SK-N-DZ (cell line): ENCODE results near the gene TMEM74B. TPM values are rescaled to one million over a fixed set of nuclear protein-coding genes. Genes with fewer than 3 reads are reported as not detected.
"Not testable (repeated sequence)": the region's sequence is repeated elsewhere in the genome, so short reads cannot be mapped to it uniquely, and the experiment has no call there.

Experiments
- DNase-seq: peaks from one replicate; pipeline ENCODE4 v3.0.0-alpha.2; 2015; ENCODE audit warnings: low spot score
- polyA plus RNA-seq, 2 experiments: library from polyadenylated mRNA; depleted of rRNA; stranded (reverse); fragments of >200 nt; gene quantifications; 2 replicates each; pipeline ENCODE4 v1.2.3, GENCODE V29; 2014

Gene TMEM74B
- 4.3 and 6.5 TPM in 2 replicates for polyA plus RNA-seq (2014; cell fraction: cytosol; rRNA removed)
- 61.7 and 64.2 TPM in 2 replicates for polyA plus RNA-seq (2014; cell fraction: nucleus; rRNA removed)

DNA sequence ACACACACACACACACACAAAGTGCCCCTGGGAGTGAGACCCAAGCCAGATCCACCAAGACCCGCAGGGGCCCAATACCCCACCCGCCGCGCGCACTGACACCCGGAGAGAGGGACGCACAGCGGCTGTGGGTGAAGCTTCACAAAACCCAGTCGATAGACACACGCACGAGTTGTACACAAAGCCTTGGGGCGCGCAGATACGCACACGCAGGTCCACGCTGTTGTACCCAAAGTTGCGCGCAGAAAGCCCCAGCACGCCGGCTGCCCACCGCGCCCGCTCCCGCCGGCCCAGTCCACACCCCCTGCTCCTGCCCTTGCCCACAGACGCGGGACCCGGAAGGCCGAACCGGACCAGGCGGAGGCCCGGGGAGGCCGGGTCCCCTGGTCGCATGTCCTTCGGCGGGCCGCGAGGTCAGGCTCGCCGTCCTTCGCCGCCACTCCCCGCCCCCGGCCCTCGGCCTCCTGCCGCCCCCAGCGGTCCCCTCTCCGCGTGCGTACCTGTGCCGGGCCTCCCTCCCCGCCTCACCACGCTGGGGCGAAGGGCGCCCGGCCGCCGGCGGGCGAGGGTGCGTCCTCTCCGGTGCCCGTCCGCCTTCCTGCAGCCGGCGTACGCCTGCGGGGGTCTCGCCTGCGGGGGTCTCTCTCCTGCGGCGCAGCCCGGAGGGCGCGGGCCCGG lies at the start of gene TMEM74B:
Gene TMEM74B (minus strand): TSS at position 344 of the 678 bp plus-strand sequence. CDS start 1,180 bp downstream, outside the sequence.
- DNase-seq = no peak

DNA sequence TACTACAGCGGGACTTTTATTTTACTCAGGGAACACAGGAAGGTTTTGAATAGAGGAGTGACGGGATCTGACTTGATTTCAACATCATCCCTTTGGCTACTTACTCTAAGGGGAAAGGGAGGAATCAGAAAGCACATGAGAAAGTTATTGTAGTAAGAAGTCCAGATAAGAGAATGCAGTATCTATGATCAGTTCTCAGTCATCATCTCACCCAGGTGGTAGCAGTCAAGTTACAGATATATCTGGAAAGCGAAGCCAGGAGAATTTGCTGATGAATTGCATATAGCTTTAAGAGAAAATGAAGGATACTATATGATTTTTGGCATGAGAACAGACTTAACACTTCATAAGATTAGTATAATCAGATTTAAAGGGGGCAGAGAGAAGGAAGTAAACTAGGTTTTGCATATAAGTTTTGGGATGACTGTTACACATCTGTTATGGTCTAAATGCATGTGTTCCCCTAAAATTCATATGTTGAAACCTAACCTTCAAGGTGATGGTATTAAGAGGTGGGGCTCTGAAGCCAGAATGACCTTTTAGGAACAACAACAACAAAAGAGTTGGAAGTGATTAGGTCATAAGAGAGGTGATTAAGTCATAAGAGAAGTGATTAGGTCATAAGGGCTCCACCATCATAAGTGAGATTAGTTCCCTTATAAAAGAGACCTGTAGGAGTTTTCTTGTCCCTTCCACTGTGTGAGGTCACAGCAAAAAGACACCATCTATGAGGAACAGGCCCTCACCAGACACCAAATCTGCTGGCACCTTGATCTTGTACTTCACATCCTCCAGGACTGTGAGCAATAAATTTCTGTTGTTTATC lies 47.7 kb upstream of the TMEM74B start:
- no peak for DNase-seq

DNA sequence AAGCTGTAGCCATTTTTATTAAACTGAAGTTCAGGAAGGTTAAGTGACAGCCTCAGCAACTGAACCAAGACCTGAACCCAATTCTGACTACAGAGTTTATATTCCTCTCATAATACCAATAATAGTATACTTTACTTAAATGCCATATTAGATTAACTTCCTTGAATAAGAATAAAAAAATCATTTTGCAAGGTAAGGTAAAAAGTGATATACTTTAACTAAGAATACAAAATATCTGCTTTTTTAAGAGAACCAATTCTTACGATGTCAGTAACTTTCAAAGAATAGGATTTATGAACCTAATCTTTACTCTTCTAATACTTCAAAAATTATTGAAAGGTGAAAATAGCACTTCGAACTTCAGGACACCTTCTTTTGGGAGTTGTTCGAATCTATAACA lies 44.8 kb upstream of the TMEM74B start:
- no peak for DNase-seq

DNA sequence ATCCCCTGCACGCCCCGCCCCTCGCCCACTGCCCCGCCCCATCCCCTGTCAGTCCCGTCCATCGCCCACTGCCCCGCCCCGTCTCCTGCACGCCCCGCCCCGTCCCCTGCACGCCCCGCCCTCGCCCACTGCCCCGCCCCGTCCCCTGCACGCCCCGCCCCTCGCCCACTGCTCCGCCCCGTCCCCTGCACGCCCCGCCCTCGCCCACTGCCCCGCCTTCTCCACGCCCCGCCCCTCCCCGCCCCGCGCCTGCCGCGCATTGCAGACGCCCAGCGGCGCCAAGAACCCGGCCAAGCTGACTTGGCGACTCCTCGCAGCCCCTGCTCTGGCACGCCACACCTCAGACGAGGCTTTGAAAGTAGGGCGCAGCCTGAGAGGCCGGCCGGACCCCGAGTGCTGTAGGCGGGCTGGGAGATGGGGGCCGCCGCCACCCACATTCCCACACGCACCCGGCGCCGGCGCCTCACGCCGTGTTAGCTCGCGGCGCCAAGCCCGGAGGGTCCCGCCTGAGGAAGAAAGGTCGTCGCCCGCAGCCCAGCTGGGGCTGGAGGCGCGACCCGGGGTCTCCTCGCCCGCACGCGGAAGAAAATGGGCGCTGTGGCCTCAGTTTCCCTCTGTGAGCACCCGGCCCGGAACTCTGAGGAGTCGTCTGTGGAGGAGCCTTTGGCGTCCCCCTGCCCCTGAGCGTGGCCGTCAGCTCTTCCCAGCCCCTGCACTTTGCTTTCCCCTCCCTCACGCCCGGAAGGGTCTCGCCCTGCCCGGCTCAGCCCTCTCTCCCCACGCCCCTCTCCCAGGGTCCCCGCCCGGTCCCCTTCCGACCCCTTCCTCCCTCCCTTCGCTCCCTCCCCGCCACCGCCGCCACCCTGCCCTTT lies 41.2 kb upstream of the TMEM74B start, which contains the start of gene RAD21L1:
Gene RAD21L1 (plus strand): TSS at position 262 of the 872 bp plus-strand sequence. CDS start 2,410 bp downstream, outside the sequence.
- DNase-seq = peak; percentile 74

DNA sequence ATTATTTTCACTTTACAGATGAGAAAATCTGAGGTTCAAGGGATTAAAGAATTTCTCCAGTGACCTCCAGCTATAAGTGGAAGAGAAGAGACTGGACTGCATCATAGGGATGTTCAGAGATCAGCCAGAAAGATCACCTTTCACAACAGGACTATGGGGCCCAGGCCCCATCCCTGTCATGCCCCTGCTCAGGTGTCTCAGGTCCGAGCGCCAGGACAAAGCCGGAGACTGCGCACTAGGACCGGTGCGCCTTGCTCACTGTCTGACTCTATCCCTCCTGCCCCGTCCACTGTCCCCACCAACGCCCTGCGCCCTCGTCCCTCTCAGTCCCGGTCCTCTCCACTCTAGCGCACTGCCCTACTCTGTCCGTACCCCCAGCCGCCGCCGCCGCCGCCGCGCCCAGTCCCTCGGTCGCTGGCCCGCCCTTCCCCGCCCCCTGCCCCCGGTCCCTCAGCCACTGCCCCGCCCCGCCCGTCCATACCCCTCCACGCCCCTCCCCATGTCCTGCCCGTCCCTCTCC lies 40.5 kb upstream of the TMEM74B start:
- DNase-seq = peak; percentile 61

DNA sequence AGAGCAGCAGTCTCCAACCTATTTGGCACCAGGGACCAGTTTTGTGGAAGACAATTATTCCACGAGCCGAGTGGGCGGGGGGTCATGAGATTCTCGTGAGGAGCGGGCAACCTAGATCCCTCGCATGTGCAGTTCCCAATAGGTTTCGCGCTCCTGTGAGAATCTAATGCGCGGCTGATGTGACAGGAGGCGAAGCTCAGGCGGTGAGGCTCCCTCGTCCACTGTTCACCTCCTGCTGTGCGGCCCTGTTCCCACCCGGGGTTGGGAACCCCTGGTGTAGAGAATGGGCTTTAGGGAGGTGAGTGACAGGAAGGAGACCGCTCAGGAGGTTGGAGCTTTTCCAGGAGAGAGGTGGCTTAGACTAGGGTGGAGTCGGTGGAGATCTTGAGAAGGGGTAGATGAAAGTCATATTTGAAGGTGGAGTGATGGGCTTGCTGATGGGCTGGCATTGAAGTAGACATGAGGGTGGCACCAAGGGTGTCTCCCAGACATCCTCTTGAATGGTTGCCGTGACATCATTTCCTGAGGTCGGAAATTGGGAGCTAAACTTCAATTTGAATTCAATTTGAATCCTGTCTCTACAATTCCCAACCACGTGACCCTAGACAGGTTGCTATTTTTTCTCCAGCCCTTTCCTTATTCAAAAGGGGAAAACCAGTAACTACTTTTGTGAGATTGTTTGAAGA lies 39.6 kb upstream of the TMEM74B start:
- DNase-seq = no peak

DNA sequence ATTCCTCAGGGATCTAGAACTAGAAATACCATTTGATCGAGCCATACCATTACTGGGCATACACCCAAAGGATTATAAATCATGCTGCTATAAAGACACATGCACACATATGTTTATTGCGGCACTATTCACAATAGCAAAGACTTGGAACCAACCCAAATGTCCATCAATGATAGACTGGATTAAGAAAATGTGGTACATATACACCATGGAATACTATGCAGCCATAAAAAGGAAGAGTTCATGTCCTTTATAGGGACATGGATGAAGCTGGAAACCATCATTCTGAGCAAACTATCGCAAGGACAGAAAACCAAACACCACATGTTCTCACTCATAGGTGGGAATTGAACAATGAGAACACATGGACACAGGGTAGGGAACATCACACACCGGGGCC lies 38.0 kb upstream of the TMEM74B start:
- DNase-seq = not testable (repeated sequence)

DNA sequence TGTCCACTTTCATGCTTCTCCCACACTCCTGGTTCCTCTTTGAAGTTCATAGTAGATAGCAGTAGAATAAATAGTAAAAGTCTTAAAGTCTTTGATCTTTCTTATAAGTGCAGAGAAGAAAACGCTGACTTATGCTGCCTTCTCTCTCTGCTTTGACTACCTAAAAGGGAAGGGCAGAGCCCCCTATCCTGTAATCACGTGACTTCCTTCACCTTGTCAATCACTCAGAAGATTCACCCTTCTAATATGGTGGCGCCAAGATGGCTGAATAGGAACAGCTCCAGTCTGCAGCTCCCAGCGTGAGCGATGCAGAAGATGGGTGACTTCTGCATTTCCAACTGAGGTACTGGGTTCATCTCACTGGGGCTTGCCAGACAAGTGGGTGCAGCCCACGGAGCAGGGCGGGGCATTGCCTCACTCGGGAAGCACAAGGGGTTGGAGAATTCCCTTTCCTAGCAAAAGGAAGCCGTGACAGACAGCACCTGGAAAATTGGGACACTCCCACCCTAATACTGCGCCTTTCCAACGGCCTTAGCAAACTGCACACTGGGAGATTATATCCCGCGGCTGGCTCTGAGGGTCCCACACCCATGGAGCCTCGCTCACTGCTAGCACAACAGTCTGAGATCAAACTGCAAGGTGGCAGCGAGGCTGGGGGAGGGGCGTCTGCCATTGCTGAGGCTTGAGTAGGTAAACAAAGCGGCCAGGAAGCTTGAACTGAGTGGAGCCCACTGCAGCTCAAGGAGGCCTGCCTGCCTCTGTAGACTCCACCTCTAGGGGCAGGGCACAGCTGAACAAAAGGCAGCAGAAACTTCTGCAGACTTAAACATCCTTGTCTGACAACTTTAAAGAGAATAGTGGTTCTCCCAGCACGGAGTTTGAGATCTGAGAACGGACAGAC lies 32.0 kb upstream of the TMEM74B start:
- not testable (repeated sequence) for DNase-seq

DNA sequence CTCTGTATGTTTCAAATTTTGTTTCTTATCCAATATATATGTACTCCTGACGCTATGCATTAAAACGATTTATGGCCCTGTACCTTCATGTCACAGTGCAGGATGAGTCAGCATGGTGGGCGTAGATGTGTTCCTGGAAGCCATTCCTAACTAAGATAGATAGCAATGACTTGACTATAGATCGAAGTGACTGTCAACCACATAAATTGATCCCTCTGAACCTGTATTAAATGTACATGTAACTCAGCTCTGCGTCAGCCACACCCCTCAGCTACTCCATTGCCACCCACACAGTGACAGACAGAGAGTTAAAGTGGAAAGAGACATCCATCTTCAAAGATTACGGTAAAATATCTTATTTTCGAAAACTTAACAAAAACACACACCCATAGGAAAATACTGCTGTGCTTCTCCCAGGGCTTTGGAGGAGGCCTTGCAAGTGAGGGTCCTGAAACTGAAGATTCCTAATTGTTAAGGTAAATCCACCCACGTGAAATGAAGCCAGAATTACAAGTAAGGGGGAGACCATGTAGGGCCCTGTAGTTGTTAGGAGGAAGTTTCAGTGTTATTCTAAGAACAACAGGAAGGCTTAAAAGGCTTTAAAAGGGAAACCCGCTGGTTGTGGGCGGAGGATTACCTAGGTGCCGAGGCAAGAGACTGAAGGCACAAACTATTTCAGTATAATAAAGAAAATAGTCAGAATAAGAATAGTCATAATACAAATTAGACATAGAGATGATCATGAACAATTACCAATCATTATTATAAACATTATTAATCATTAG lies 30.8 kb upstream of the TMEM74B start:
- DNase-seq = no peak

DNA sequence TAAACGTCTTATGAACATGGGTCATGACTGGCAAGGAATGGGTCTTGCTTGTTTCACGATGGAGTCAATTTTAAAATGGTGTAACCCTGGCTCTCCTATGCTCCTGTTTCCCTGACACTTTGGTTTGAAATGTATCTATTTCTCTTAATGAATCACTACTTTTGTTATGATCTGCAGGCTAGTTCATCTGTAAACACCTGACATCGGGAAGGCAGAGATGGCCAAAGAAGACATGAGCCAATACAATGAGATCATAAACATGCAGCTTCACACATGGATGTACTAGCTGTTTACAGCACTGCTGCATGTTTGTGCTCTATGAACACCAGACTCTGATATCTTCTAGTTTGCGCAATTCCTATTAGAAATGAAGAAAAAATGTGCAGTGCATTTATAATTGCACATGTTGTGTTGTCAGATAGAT lies 30.1 kb upstream of the TMEM74B start:
- no peak for DNase-seq

DNA sequence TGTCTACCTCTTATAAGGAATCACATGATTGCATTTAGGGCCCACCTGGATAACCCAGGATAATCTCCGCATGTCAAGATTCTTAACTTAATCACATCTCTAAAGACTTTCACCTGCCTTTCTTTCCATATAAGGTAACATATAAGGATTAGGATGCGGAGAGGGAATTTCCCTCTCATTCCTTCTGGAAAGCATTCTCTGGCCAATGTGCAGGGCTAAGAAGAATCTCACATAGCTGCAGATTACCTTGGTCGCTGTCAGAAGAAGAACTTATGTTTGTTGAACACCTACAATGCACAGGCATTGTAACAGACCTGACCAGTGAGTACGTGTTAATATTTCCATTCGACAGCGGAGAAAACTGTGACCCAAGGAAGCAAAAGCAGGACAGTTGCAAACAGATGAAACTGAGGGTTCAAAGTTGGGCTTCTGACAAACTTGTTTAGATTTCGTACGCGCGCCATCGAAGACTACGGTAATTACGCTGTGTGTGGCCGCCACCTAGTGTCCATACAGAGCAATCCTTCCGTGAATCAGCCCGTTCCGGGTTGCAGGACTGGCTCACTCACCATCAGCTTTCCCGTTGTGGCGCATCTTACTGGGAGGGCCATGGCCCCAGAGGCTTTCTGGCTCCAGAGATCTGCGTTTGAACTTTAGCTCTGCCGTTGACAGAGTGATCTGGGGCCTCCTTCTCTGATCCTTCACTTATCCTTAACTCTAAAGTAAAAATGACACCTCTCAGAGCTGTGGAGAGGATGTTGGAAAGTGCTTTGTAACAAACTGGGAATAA lies 28.0 kb upstream of the TMEM74B start:
- DNase-seq = peak; percentile 72

DNA sequence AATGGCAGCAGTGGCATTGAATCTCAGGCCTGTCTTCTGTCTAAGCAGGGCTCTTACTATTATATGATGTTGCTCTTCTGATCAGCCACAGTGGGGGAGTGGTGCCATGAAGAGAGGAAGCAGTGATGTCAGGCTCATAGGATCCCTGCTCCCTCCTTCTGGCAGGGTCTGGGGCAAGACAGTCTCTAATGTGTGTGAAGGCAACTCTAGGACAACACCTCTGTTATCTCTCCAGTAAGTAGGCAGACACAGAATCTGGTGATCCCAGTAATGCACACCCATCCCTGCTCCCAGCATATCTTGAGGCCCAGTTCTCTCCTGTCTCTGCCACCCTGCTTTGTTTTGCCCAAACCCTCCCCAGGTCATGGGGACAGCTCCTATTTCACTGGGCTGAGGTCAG lies 27.2 kb upstream of the TMEM74B start:
- DNase-seq = no peak

DNA sequence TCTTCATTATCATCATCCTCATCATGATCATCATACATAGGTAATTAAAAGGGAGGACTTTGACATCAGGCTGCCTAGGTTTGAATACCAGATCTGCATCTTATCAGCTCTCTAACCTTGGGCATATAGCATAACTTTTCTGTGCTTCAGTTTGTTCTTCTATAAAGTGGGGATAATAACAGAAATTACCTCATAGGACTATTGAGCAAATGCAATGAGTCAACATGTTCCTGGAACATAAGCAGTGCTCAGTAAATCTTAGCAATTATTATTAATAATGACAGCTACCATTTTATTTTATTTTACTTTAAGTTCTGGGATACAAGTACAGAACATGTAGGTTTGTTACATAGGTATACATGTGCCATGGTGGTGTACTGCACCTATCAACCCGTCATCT lies 25.7 kb upstream of the TMEM74B start:
- DNase-seq = no peak

DNA sequence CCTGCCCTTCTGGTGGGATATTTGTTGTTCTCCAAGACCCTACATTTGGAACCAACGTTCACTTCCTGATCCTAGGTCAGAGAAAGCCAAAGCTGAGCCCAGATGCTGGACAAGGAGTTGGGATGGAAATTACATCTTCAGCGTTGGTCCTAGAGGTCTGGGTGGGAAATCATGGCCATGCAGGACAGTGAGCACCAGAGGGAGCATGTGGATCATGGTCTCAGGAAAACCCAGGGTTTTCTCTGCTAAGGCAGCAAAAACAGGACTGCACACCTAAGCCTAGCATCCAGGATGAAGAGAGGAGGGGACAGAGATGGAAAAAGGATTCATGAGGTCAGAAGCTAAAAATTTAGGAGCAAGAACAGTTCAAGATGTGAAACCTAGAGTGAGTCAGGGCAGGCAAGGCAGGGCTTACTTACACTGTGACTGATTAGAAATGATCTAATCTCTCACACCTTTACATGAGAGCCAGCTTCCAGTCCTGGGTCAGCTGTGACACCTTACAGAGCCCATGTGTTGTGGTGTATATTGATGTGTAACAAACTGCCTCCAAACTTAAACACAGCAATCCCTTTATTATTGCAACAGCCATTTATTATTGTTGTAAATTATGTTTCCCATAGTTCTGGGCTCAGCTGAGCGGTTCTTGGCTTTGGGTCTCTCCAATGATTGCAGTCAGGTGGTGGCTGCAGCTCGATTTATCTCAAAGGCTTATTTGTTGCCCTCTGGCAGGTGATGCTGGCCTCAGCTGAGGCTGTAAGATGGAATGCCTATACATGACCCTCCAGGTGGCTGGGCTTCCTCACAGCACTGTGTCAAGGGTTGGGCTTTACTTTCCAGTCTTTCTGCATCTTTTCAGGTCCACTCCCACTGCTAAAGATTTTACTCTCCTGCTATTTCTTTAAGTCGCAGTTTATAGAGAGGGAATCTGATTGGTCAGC lies 24.9 kb upstream of the TMEM74B start:
- DNase-seq = peak; percentile 47

DNA sequence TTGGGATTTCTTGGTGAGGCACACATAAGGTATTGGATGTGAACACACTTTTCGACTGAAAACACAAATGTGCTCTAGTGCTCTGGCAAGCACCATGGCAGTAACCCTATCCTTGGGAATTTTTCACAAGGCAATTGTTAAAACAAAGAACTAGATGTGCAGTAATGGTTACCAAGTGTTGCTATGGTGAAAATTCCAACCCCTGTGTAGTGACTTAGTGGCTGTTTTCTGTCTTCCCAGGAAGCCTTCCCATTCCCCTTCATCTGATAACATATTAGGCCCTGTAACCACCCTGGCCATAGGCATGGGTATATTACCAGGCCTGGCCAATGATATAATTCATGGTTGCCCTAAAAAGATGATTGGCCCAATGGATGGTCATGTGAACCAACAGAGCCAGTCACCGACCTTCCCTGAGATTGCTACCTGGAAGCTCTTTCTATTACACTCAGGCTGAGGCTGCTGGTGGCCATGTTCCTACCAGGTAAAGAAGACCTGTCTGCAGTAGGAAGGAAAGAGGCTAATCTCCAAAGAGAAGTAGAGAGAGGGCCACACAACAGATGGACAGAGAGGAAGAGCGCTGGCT lies 22.6 kb upstream of the TMEM74B start:
- peak; percentile 29 for DNase-seq

DNA sequence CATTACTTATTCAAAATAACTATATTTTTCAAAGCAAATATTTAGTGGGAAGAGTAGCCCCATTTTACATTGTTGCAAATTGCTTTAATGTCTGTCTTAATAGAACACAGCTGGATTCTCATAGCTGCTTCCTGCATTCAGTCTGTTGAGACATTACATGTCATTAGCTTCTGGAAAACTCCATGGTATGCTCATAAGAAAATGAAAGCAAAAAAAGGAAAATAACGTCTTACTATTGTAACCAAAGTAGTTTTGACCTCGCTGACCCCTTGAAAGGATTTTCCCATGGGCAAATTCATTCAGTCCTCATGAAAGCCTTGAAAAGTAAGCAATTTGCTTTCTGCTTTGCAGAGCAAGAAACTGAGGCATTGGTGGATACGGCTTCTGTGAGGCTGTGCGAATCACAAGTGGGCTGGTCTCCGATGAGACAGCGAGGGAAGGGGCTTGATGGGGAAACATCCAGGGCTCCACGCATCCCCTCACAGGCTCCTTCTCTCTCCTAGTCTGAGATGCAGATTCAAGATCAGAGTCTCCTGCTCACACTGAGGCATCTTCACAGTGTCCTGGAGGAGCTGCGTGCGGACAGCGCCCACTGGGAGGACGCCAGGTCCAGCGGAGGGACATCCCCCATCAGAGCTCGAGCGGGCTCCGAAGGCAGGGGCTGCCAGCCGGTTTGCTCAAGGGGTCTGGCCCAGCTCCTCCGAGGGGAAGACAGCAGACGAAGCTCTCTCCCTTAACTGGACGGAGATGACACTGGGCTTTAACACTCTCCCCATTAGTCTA lies 21.8 kb upstream of the TMEM74B start:
- no peak for DNase-seq
